ENCODE results near the gene CFAP141. TPM values are rescaled to one million over a fixed set of nuclear protein-coding genes. Genes with fewer than 3 reads are reported as not detected.

Gene CFAP141
- total RNA-seq, 1 donor from 2014 or later = not detected

GRCh38 chr1:154182344-154183045, 23.6 kb downstream of the CFAP141 start:
- peak overlapping the region; percentile 99 for H3K27ac Mint-ChIP-seq
- peak overlapping the region; percentile 100 for H3K4me3 Mint-ChIP-seq
- peaks cover 4% of the 10 kb centered on the region for H3K27me3 Mint-ChIP-seq
- peaks cover 48% of the 10 kb centered on the region for H3K4me1 Mint-ChIP-seq (ENCODE audit: unreplicated experiment)
- DNase-seq (ENCODE audit: extremely low spot score, unreplicated experiment) = peak; percentile 70
- H3K36me3 Mint-ChIP-seq = peaks cover 15% of the 10 kb centered on the region
- no peaks in the 10 kb centered on the region for H3K9me3 Mint-ChIP-seq
- TF ChIP-seq CTCF (conservative IDR thresholded peaks at IDR 0.05) = no peak

- DNase-seq (ENCODE audit: extremely low spot score, unreplicated experiment) = no peak
- H3K27ac Mint-ChIP-seq = peak overlapping the region; percentile 99
- H3K4me3 Mint-ChIP-seq = peak overlapping the region; percentile 100
- H3K9me3 Mint-ChIP-seq = no peaks in the 10 kb centered on the region
- TF ChIP-seq CTCF (conservative IDR thresholded peaks at IDR 0.05) = no peak
- peaks cover 20% of the 10 kb centered on the region for H3K36me3 Mint-ChIP-seq
- H3K4me1 Mint-ChIP-seq (ENCODE audit: unreplicated experiment) = peaks cover 54% of the 10 kb centered on the region
- peaks cover 4% of the 10 kb centered on the region for H3K27me3 Mint-ChIP-seq
Measured at GRCh38 chr1:154181944-154182343, 24.2 kb downstream of the CFAP141 start.

- peaks cover 4% of the 10 kb centered on the region for H3K27me3 Mint-ChIP-seq
- no peak for DNase-seq (ENCODE audit: extremely low spot score, unreplicated experiment)
- peaks cover 24% of the 10 kb centered on the region for H3K36me3 Mint-ChIP-seq
- peaks cover 54% of the 10 kb centered on the region for H3K4me1 Mint-ChIP-seq (ENCODE audit: unreplicated experiment)
- no peak for TF ChIP-seq CTCF (conservative IDR thresholded peaks at IDR 0.05)
- peak overlapping the region; percentile 78 for H3K4me3 Mint-ChIP-seq
- peak overlapping the region; percentile 99 for H3K27ac Mint-ChIP-seq
- no peaks in the 10 kb centered on the region for H3K9me3 Mint-ChIP-seq
Measured at GRCh38 chr1:154179946-154180687, 26.0 kb downstream of the CFAP141 start.

GRCh38 chr1:154178911-154179811, 27.0 kb downstream of the CFAP141 start:
- Mint-ChIP-seq H3K4me3 (peak overlapping the region; percentile 78), H3K9me3 (no peaks in the 10 kb centered on the region), H3K27ac (peak overlapping the region; percentile 99), H3K27me3 (peaks cover 4% of the 10 kb centered on the region), H3K36me3 (peaks cover 24% of the 10 kb centered on the region), H3K4me1 (ENCODE audit: unreplicated experiment) (peaks cover 54% of the 10 kb centered on the region)
- no peak for TF ChIP-seq CTCF (conservative IDR thresholded peaks at IDR 0.05)
- no peak for DNase-seq (ENCODE audit: extremely low spot score, unreplicated experiment)

- no peaks in the 10 kb centered on the region for H3K9me3 Mint-ChIP-seq
- no peak for TF ChIP-seq CTCF (conservative IDR thresholded peaks at IDR 0.05)
- H3K4me1 Mint-ChIP-seq (ENCODE audit: unreplicated experiment) = peaks cover 48% of the 10 kb centered on the region
- H3K27ac Mint-ChIP-seq = peak overlapping the region; percentile 99
- no peak for DNase-seq (ENCODE audit: extremely low spot score, unreplicated experiment)
- peaks cover 2% of the 10 kb centered on the region for H3K27me3 Mint-ChIP-seq
- H3K4me3 Mint-ChIP-seq = peak overlapping the region; percentile 6
- peaks cover 24% of the 10 kb centered on the region for H3K36me3 Mint-ChIP-seq
Measured at GRCh38 chr1:154178013-154178412, 28.1 kb downstream of the CFAP141 start.

All from type B pancreatic cell (in vitro differentiated cells).